Pancreas (tissue), 10 donors: ENCODE measurements around the gene SMIM17. TPM values are rescaled to one million over a fixed set of nuclear protein-coding genes. Genes with fewer than 3 reads are reported as not detected.

Source experiments
- ATAC-seq, 4 donors: fragments of 200-7000 bp; cut with Tn5 transposase; one replicate each; pipeline versions ENCODE4 v1.8.0 to v1.9.1; 2020; ENCODE audit warnings: mild to moderate bottlenecking in 4 of 4, moderate library complexity in 4 of 4
- DNase-seq, 6 donors: peaks; one replicate each; pipeline ENCODE4 v3.0.0-alpha.2; 2020
- FAIRE-seq: peaks from 2 replicates; lab custom pipeline; 2012; peaks lifted over from hg19 to GRCh38; lab: Jason Lieb, UNC
- H3K27ac ChIP-seq, 4 donors: fragments of 200-600 bp; sonication (generic); 1 replicate in 3 of 4; 2 replicates in 1 of 4; pipeline versions ENCODE4 v1.5.0 to v1.8.0; 2020
- H3K27me3 ChIP-seq, 4 donors: fragments of 200-600 bp; one replicate each; pipeline ENCODE4 v1.8.0; 2021
- H3K36me3 ChIP-seq, 3 donors: fragments of 200-600 bp; sonication (generic) in 1 of 3; one replicate each; pipeline versions ENCODE4 v1.5.0 to v1.8.0; 2020 to 2021
- H3K4me1 ChIP-seq, 3 donors: fragments of 200-600 bp; one replicate each; pipeline ENCODE4 v1.8.0; 2021
- H3K4me3 ChIP-seq, 4 donors: fragments of 200-600 bp; sonication (generic) in 2 of 4; one replicate each; pipeline versions ENCODE4 v1.5.0 to v1.8.0; 2020 to 2021
- H3K9me3 ChIP-seq, 4 donors: fragments of 200-600 bp; one replicate each; pipeline ENCODE4 v1.8.0; 2021
- WGBS, 2 donors: extraction: QIAGEN DNeasy Blood & Tissue Kit; methylation state at CpG; one replicate each; pipeline ENCODE4 v1.1.7; 2013; 5-methylcytosine and 5-hydroxymethylcytosine counted together
- intact Hi-C, 3 donors: fragments of 100-400 bp; cut with DNase I; formaldehyde crosslinking; loops; one replicate each; pipeline versions ENCODE4 v1.11.1 to v1.14.2; 2022
- polyA plus RNA-seq, 2 donors: library from polyadenylated mRNA; stranded (reverse); fragments of 200-250 nt; gene quantifications; one replicate each; pipeline ENCODE4 v1.2.3, GENCODE V29; 2013
- total RNA-seq, 6 donors: library from RNA; stranded (reverse); fragmentation: NEBNext Ultra II Directional in 4 of 6; extraction: Animal tissue kit (Norgen Biotek cat#: 25700) in 4 of 6; gene quantifications; one replicate each; pipeline versions ENCODE4 v1.2.1 to v1.2.4, GENCODE V29; 2021 to 2023
- TF ChIP-seq, protein P1 (sequence below), 4 donors: fragments of 200-600 bp; sonication (generic) in 3 of 4; IDR thresholded peaks; one replicate each; pipeline versions ENCODE4 v1.5.0 to v1.8.0; 2021; ENCODE audit warnings: antibody characterized with exemption in 4 of 4
- donor health status: healthy with polysubstance abuse.
- donor health status: DM: no; HTN: no; CAD: no; lungs with moderate emphysema.
- donor health status: DM: no; HTN: no; CAD: no.
- donor health status: control.
- donor health status: control.
- donor health status: Bipolar disorder and iron deficiency.
- donor health status: DM: yes; HTN: yes; CAD: no.
- donor health status: DM: no; HTN: no; CAD: no.
- donor health status: DM: no; HTN: no; CAD: no.
- donor health status: DM: yes; HTN: yes; CAD: no.

SMIM17 gene
- total and polyA plus RNA-seq, 8 donors: 0.09 to 0.24 (median 0.18) TPM; not detected in 4

DNA sequence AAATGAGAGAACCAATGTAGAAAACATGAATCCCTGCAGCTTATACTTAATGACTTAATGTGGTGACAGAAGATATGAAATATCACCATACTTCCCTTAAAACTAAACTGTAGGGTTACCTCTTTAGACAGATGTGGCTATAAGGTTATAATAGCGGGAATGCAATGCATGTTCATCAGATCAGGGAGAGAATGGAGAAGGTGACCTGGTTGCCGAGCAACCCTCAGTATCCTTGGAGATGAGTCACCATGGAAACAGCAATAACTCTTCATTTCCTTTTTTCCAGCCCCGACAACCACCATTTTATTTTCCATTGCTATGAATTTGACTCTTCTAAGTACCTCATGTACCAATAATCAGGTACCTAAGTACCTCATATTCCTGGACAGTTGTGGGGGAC lies 56.6 kb downstream of the SMIM17 start:
- TF ChIP-seq, protein P1, sequence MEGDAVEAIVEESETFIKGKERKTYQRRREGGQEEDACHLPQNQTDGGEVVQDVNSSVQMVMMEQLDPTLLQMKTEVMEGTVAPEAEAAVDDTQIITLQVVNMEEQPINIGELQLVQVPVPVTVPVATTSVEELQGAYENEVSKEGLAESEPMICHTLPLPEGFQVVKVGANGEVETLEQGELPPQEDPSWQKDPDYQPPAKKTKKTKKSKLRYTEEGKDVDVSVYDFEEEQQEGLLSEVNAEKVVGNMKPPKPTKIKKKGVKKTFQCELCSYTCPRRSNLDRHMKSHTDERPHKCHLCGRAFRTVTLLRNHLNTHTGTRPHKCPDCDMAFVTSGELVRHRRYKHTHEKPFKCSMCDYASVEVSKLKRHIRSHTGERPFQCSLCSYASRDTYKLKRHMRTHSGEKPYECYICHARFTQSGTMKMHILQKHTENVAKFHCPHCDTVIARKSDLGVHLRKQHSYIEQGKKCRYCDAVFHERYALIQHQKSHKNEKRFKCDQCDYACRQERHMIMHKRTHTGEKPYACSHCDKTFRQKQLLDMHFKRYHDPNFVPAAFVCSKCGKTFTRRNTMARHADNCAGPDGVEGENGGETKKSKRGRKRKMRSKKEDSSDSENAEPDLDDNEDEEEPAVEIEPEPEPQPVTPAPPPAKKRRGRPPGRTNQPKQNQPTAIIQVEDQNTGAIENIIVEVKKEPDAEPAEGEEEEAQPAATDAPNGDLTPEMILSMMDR (IDR thresholded peaks at IDR 0.05): no peak
- ATAC-seq (no peak), DNase-seq (no peak), FAIRE-seq (no peak)
- no peaks in the 10 kb centered on the region for H3K9me3 ChIP-seq
- H3K4me1 ChIP-seq: no peaks in the 10 kb centered on the region
- no peak overlapping the region for H3K4me3 ChIP-seq
- WGBS, 2 donors: 51 to 69% methylated on average over 3 of the region's 3 CpGs
- no peaks in the 10 kb centered on the region for H3K36me3 ChIP-seq
- intact Hi-C loops: no loop called here
- H3K27me3 ChIP-seq: no peaks in the 10 kb centered on the region
- no peak overlapping the region for H3K27ac ChIP-seq

DNA sequence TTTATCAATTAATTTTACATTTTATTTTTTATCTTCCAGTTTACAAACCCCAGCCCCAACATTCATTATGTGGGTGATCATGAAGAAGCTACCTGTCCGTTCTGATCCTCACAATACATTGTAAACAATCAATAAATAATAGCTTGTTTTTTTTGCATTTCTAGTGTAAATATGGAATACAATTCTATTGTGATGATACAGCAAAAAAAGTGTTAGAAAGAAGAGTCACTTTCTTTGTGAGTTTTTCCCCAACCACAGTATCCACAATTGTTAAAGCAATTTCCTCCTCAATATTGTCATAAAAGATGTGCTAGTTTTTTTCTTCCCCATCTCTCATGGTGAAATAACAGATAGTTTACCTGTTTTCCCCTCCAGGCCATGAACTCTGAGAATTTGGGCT lies 58.9 kb downstream of the SMIM17 start:
- 19 to 56% methylated on average over 1 of the region's 1 CpG for WGBS, 2 donors
- no peak for ATAC-seq
- Histone ChIP-seq H3K27me3 (no peaks in the 10 kb centered on the region), H3K4me3 (no peak overlapping the region), H3K9me3 (no peaks in the 10 kb centered on the region), H3K27ac (no peak overlapping the region), H3K36me3 (no peaks in the 10 kb centered on the region), H3K4me1 (no peaks in the 10 kb centered on the region)
- no peak for DNase-seq
- no peak for FAIRE-seq
- intact Hi-C loops: no loop called here
- TF ChIP-seq, protein P1 (IDR thresholded peaks at IDR 0.05): no peak

DNA sequence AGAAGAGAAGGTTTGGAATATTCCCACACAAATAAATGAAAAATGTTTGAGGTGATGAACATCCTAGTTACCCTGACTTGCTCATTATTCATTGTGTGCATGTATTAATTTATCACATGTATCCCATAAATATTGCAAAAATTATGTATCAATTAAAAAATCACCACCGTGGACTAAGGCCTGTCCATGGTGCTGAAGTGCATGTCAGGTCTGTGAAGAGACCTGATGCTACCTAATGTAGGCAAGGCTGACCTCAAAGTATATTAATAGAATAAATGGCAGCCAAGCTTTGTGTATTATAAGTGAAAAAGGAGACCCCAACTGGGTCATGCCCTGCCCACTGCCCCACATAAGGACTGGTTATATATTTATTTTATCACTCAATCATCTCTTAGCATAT lies 63.0 kb downstream of the SMIM17 start:
- 26 to 53% methylated on average over 1 of the region's 1 CpG for WGBS, 2 donors
- intact Hi-C loops: no loop called here
- Histone ChIP-seq H3K4me3 (no peak overlapping the region), H3K27ac (no peak overlapping the region), H3K4me1 (no peaks in the 10 kb centered on the region), H3K9me3 (no peaks in the 10 kb centered on the region), H3K36me3 (no peaks in the 10 kb centered on the region), H3K27me3 (no peaks in the 10 kb centered on the region)
- no peak for ATAC-seq
- no peak for FAIRE-seq
- TF ChIP-seq, protein P1 (IDR thresholded peaks at IDR 0.05): no peak
- DNase-seq: no peak

Other genes with a start within 250 kb of the SMIM17 start
- 1 to 10 TPM; 1.2 to 2.0 (median 1.8) TPM for gene ZNF582, start 249.6 kb upstream of the SMIM17 start, total RNA-seq
- gene ZNF582, start 249.6 kb upstream of the SMIM17 start, polyA plus RNA-seq: 1 to 10 TPM; 1.6 to 2.6 TPM
- 1 to 10 TPM; 1.7 to 3.4 (median 2.3) TPM for gene ZNF583, start 238.8 kb upstream of the SMIM17 start, total RNA-seq
- gene ZNF583, start 238.8 kb upstream of the SMIM17 start, polyA plus RNA-seq: 1 to 10 TPM in 1 of 2 donors, under 1 TPM in 1; 0.84 to 1.9 TPM
- gene ZNF667, start 165.8 kb upstream of the SMIM17 start, total RNA-seq: 1 to 10 TPM in 3 of 6 donors, under 1 TPM in 3; 0.54 to 3.3 (median 0.99) TPM
- 1 to 10 TPM; 2.0 to 4.5 TPM for gene ZNF667, start 165.8 kb upstream of the SMIM17 start, polyA plus RNA-seq
- 1 to 10 TPM in 5 of 6 donors, under 1 TPM in 1; 0.73 to 5.4 (median 2.4) TPM for gene ZNF471, start 135.3 kb upstream of the SMIM17 start, total RNA-seq
- gene ZNF471, start 135.3 kb upstream of the SMIM17 start, polyA plus RNA-seq: 1 to 10 TPM; 1.9 to 3.5 TPM
- gene ZFP28, start 104.2 kb upstream of the SMIM17 start, total RNA-seq: 1 to 10 TPM; 2.1 to 4.8 (median 2.8) TPM
- 1 to 10 TPM; 2.7 to 4.7 TPM for gene ZFP28, start 104.2 kb upstream of the SMIM17 start, polyA plus RNA-seq
- gene ZNF470, start 75.7 kb upstream of the SMIM17 start, total RNA-seq: 1 to 10 TPM; 1.3 to 2.9 (median 1.6) TPM
- gene ZNF470, start 75.7 kb upstream of the SMIM17 start, polyA plus RNA-seq: 1 to 10 TPM; 1.5 to 3.0 TPM
- gene ZNF71, start 47.9 kb upstream of the SMIM17 start, total RNA-seq: 1 to 10 TPM; 1.8 to 4.1 (median 2.2) TPM
- gene ZNF71, start 47.9 kb upstream of the SMIM17 start, polyA plus RNA-seq: 1 to 10 TPM; 1.8 to 1.9 TPM
- 1 to 10 TPM in 3 of 6 donors, under 1 TPM in 3; 0.86 to 4.8 (median 0.98) TPM for gene ZNF835, start 28.6 kb downstream of the SMIM17 start, total RNA-seq
- gene ZNF835, start 28.6 kb downstream of the SMIM17 start, polyA plus RNA-seq: under 1 TPM; 0.34 to 0.73 TPM
- gene PEG3, start 197.6 kb downstream of the SMIM17 start, total RNA-seq: 1 to 10 TPM; 1.5 to 4.2 (median 2.8) TPM
- 1 to 10 TPM; 1.7 to 2.8 TPM for gene PEG3, start 197.6 kb downstream of the SMIM17 start, polyA plus RNA-seq
- under 1 TPM in 3 of 6 donors, not detected in 3; 0.12 to 0.52 (median 0.13) TPM for gene ZIM2, start 197.6 kb downstream of the SMIM17 start, total RNA-seq
- gene ZIM2, start 197.6 kb downstream of the SMIM17 start, polyA plus RNA-seq: under 1 TPM; 0.08 to 0.09 TPM